Hepatocyte (in vitro differentiated cells): ENCODE data around the gene IFNA5.

Experiments
- CTCF ChIP-seq: fragments of 200-600 bp; sonication (generic); IDR thresholded peaks from 2 replicates; pipeline ENCODE4 v1.5.1; 2016; ENCODE audit warnings: antibody characterized with exemption, mild to moderate bottlenecking; ENCODE audit not compliant: poor library complexity
- EZH2phosphoT487 ChIP-seq: fragments of 200-600 bp; sonication (generic); IDR thresholded peaks from one replicate; pipeline ENCODE4 v1.6.1; 2018; ENCODE audit warnings: antibody characterized with exemption, mild to moderate bottlenecking, low read depth, moderate library complexity; ENCODE audit not compliant: unreplicated experiment, severe bottlenecking

GRCh38 chr9:21265421-21266189, 39.5 kb downstream of the IFNA5 start:
- no peak for TF ChIP-seq CTCF
- TF ChIP-seq EZH2phosphoT487, result no peak
